DMS79 treated with DMSO at 0.1 percent for 48 hours (cell line): ENCODE data around the gene FOXM1.
"Not testable (repeated sequence)": the region's sequence is repeated elsewhere in the genome, so short reads cannot be mapped to it uniquely, and the experiment has no call there.

ENCODE experiments used
- DNase-seq: peaks from one replicate; lab custom pipeline; 2025; lab: John Stamatoyannopoulos, UW

The FOXM1 gene

GRCh38 chr12:2884810-2885209, 7.8 kb upstream of the FOXM1 start:
- no peak for DNase-seq

- DNase-seq, result no peak
These were observed 2.9 kb upstream of the FOXM1 start for GRCh38 chr12:2879853-2880252.

- DNase-seq, result peak; percentile 61
These were observed 1.2 kb upstream of the FOXM1 start for GRCh38 chr12:2877953-2878732.

GRCh38 chr12:2876431-2877046, 435 bp downstream of the FOXM1 start:
- peak; percentile 38 for DNase-seq

- not testable (repeated sequence) for DNase-seq
These were observed 7.9 kb downstream of the FOXM1 start for GRCh38 chr12:2868986-2869632.

GRCh38 chr12:2864198-2864597, 12.8 kb downstream of the FOXM1 start:
- no peak for DNase-seq

- not testable (repeated sequence) for DNase-seq
These were observed 13.6 kb downstream of the FOXM1 start for GRCh38 chr12:2863402-2863801.

- no peak for DNase-seq
These were observed 14.1 kb downstream of the FOXM1 start for GRCh38 chr12:2862876-2863275.

GRCh38 chr12:2860170-2860569, 16.8 kb downstream of the FOXM1 start:
- no peak for DNase-seq

- no peak for DNase-seq
These were observed 18.0 kb downstream of the FOXM1 start for GRCh38 chr12:2858944-2859421.

- no peak for DNase-seq
These were observed 18.6 kb downstream of the FOXM1 start for GRCh38 chr12:2858334-2858733.

GRCh38 chr12:2857576-2857975, 19.4 kb downstream of the FOXM1 start:
- DNase-seq, result no peak

- peak; percentile 71 for DNase-seq
These were observed 19.9 kb downstream of the FOXM1 start, which contains the start of gene TEX52 for GRCh38 chr12:2857021-2857431. TSS of gene TEX52 (minus strand) at chr12:2857039. CDS start at chr12:2857026, 13 bp downstream.

GRCh38 chr12:2856051-2856450, 20.9 kb downstream of the FOXM1 start:
- no peak for DNase-seq

- no peak for DNase-seq
These were observed 21.4 kb downstream of the FOXM1 start for GRCh38 chr12:2855546-2855945.

GRCh38 chr12:2854669-2855453, 22.1 kb downstream of the FOXM1 start:
- DNase-seq, result no peak

GRCh38 chr12:2853626-2854025, 23.3 kb downstream of the FOXM1 start:
- DNase-seq, result peak; percentile 18

GRCh38 chr12:2851931-2852330, 25.0 kb downstream of the FOXM1 start:
- no peak for DNase-seq

- no peak for DNase-seq
These were observed 31.7 kb downstream of the FOXM1 start for GRCh38 chr12:2845280-2845679.

GRCh38 chr12:2844786-2845185, 32.2 kb downstream of the FOXM1 start:
- no peak for DNase-seq

- no peak for DNase-seq
These were observed 34.0 kb downstream of the FOXM1 start for GRCh38 chr12:2842948-2843347.

GRCh38 chr12:2841056-2841650, 35.8 kb downstream of the FOXM1 start:
- DNase-seq, result peak; percentile 75
